RPMI7951 (cell line): ENCODE data around the gene POLDIP3. TPM values are rescaled to one million over a fixed set of nuclear protein-coding genes. Genes with fewer than 3 reads are reported as not detected.
A peak's percentile ranks its signal among the peaks of the same experiment; 100 is the strongest.
"Not testable (repeated sequence)": the region's sequence is repeated elsewhere in the genome, so short reads cannot be mapped to it uniquely, and the experiment has no call there.

ENCODE experiments used
- DNase-seq: peaks from one replicate; pipeline ENCODE4 v3.0.0-alpha.2; 2012; ENCODE audit warnings: low read depth
- total RNA-seq: library from RNA; depleted of rRNA; stranded (reverse); fragments of >200 nt; shearing (Covaris generic); gene quantifications from 2 replicates; pipeline ENCODE4 v1.2.3, GENCODE V29; 2014; rRNA removed

POLDIP3 gene
- total RNA-seq, 1 experiment from 2014 or later = 23.1 TPM

GRCh38 chr22:42560381-42560780 lies 54.3 kb downstream of the POLDIP3 start:
- no peak for DNase-seq

DNA sequence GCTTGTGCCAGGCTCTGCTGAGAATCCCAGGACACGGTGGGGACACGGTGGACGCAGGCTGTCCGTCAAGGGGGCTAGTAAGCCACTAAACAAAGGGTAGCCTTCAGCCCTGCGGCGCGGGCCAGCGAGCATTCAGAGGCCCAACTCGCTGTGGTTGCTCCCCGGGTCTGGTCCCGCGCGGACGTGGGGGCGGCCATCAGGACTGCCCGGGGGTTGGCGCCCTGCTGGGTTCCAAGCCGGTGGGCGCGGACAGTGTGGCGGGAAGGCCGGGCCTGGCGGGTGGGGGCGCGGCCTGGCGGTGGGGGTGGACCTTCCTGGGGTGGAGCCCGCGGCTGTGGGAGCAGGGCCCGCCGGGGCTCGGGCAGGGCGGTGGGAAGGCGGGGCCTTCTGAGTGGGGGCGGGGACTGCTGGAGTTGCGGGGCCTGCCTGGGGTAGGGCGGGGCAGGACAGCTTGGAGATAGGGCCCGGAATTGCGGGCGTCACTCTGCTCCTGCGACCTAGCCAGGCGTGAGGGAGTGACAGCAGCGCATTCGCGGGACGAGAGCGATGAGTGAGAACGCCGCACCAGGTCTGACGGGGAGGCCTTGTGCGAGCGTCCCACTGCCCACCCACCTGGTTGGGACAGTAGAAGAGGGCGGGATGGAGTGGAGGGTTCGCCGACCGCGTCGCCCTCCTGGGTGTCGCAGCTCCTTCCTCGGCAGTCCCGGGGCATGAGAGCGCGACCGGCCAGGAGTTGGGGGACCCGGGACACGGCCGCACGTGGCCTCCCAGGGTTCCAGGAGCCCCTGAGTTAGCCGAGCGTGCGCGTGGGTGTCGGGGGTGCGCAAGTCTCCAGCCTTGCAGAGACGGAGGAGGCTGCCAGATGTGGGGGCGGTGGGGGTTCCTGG lies 61.0 kb downstream of the POLDIP3 start, which contains the start of gene SERHL2:
TSS of gene SERHL2 (plus strand) at position 482 of the 887 bp plus-strand sequence. CDS start at position 547, 65 bp downstream.
- DNase-seq = peak; percentile 76

DNA sequence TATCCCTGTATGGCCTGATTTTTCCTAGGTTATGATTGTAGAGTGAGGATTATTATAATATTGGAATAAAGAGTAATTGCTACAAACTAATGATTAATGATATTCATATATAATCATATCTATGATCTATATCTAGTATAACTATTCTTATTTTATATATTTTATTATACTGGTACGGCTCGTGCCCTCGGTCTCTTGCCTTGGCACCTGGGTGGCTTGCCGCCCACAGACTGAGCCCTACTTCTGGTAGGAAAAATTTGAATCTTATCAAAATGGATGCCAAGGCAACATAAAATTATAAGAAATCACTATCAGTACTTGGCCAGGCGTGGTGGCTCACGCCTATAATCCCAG lies 62.4 kb downstream of the POLDIP3 start:
- not testable (repeated sequence) for DNase-seq

GRCh38 chr22:42549331-42550060 lies 65.2 kb downstream of the POLDIP3 start:
- no peak for DNase-seq

DNA sequence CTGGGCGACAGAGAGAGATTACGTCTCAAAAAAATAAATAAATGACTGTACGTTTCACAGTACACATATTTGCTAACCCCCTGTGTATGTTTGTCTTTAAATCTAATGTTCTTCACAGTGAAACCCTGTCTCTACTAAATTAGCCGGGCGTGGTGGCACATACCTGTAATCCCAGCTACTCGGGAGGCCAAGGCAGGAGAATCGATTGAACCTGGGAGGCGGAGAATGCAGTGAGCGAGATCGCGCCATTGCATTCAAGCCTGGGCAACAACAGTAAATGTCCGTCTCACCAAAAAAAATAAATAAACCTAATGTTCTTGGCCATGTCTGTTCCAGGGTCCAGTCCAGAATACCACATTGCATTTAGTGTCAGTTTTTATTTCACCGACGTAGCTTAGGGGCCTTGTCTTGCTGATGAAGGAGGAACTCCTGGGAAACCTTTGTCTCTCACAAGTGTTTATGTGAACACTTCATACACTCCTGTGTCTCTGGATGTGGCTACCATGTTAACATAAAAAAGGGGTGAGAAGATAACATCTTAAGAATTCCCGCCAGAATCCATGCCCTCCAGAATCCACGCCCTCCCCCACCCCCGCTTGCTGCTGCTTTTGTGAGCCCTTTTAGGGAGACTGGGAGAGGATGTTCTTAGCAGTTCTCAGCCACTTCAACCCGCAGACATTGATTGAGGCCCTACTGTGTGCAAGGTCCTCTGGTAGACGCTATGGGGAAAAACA lies 65.9 kb downstream of the POLDIP3 start:
- no peak for DNase-seq

DNA sequence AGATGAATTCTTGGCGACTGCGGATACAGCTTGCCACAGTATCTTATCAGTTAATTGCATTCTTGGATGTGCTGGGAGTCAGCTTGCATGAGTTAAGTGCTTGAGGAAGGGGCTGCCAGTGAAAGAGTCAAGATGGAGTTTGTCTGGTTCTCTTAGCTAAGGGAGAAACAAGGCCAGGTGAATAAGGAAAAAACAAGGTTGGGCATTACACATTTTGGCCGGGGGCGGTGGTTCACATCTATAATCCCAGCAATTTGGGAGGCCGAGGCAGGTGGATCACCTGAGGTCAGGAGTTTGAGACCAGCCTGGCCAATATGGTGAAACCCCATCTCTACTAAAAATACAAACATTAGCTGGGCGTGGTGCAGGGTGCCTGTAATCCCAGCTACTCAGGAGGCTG lies 66.6 kb downstream of the POLDIP3 start:
- not testable (repeated sequence) for DNase-seq

DNA sequence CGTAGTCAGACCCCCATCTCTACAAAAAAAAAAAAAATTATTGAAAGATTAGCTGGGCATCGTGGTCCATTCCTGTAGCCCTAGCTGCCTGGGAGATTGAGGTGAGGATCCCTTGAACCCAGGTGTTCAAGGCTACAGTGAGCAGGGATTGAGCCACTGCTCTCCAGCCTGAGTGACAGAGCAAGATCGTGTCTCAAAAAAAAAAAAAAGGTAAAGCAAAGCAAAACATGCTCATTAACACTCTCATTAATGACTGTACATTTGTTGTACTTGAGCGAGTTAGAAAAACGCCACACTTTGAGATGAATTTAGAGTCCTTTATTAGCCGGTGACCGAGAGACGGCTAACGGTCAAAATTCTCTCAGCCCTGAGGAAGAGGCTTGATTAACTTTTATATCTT lies 67.1 kb downstream of the POLDIP3 start:
- no peak for DNase-seq

GRCh38 chr22:42544686-42545085 lies 70.0 kb downstream of the POLDIP3 start:
- peak; percentile 15 for DNase-seq

DNA sequence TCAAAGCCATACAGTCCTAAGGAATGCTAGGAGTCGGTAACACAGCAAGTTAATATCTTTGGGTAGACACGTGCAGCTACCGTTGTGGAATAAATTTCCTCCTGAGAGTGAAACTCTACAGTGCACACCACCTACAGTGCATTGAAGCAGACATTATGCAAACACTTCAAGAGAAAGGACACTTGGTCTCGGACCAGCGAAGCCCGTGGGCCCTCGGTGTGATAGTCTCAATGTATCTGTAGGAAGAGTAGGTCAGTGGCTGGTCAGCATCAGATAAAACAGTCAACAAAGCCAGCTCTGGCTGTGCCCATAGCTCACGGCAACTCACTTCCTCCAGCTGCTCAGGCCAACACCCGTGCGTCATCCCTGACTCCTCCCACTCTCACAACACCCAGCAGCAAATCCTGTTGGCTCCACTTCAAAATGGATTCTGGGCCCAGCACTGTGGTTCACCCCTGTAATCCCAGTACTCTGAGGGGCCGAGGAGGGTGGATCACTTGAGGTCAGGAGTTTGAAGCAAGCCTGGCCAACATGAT lies 75.4 kb downstream of the POLDIP3 start:
- peak; percentile 63 for DNase-seq

- not testable (repeated sequence) for DNase-seq
Observed at GRCh38 chr22:42537199-42537831, 77.4 kb downstream of the POLDIP3 start.

DNA sequence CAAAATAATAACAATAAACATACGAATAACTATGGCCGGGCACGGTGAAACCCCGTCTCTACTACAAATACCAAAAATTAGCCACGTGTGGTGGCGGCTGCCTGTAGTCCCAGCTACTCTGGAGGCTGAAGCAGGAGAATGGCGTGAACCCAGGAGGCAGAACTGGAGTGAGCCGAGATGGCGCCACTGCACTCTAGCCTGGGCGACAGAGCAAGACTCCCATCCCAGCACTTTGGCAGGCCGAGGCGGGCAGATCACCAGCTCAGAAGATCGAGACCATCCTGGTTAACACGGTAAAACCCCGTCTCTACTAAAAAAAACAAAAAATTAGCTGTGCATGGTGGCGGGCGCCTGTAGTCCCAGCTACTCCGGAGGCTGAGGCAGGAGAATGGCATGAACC lies 78.0 kb downstream of the POLDIP3 start:
- not testable (repeated sequence) for DNase-seq

DNA sequence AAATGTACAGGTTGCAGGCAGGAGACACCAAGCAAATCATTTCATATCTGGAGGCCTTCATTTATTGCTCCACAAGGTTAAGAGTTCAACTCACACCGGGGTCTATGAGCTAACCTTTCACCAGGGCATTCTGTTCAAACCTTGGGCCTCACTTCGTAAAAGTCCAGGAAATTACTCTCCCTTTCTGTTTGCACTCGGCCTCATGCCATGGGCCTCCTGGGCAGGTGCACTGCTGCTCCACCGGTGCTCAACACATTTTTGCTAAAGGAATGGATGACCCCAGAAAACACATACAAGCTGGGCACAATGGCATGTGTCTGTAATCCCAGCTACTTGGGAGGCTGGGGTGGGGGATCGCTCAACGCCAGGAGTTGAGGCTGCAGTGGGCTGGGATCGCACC lies 78.5 kb downstream of the POLDIP3 start:
- no peak for DNase-seq

- not testable (repeated sequence) for DNase-seq
Observed at GRCh38 chr22:42535082-42535731, 79.5 kb downstream of the POLDIP3 start.

Other genes with a start within 250 kb of the POLDIP3 start
- gene NFAM1, start 182.5 kb downstream of the POLDIP3 start, total RNA-seq = not detected in 2 replicates
- 18.6 and 22.6 TPM in 2 replicates for gene RRP7A, start 95.1 kb downstream of the POLDIP3 start, total RNA-seq
- gene SERHL2, start 60.9 kb downstream of the POLDIP3 start, total RNA-seq = 2.2 and 2.5 TPM in 2 replicates
- gene ATP5MGL, start 25.7 kb upstream of the POLDIP3 start, total RNA-seq = not detected in 2 replicates
- 65.2 and 65.6 TPM in 2 replicates for gene CYB5R3, start 34.5 kb upstream of the POLDIP3 start, total RNA-seq
- gene A4GALT, start 106.0 kb upstream of the POLDIP3 start, total RNA-seq = 3.2 and 3.9 TPM in 2 replicates
- 49.3 and 51.2 TPM in 2 replicates for gene ARFGAP3, start 242.4 kb upstream of the POLDIP3 start, total RNA-seq